Natural killer cell (primary cell): ENCODE data around the gene LIX1L. TPM values are rescaled to one million over a fixed set of nuclear protein-coding genes. Genes with fewer than 3 reads are reported as not detected.

ENCODE experiments used
- ATAC-seq, 3 donors: fragments of 150-1000 bp in 2 of 3; fragments of 200-7000 bp in 1 of 3; cut with Tn5 transposase; 1 replicate in 1 of 3; 2 replicates in 2 of 3; pipeline ENCODE4 v1.10.0; 2021; ENCODE audit warnings: mild to moderate bottlenecking in 2 of 3, moderate library complexity in 2 of 3
- DNase-seq, 2 donors: peaks; one replicate each; pipeline versions ENCODE4 v3.0.0 to v3.0.0-alpha.2; 2013 to 2021; ENCODE audit warnings: mixed read lengths in 1 of 2
- H3K27ac ChIP-seq: one replicate; pipeline ENCODE4 v1.5.1; 2013; ENCODE audit warnings: mild to moderate bottlenecking, low read length
- H3K27me3 ChIP-seq: one replicate; pipeline ENCODE4 v1.6.1; 2013; ENCODE audit warnings: low read length; ENCODE audit not compliant: control insufficient read depth, insufficient read depth
- H3K36me3 ChIP-seq: one replicate; pipeline ENCODE4 v1.6.1; 2013; ENCODE audit warnings: low read length; ENCODE audit not compliant: control insufficient read depth, insufficient read depth
- H3K4me1 ChIP-seq: one replicate; pipeline ENCODE4 v1.6.1; 2013; ENCODE audit warnings: low read length; ENCODE audit not compliant: control insufficient read depth, insufficient read depth
- H3K4me3 ChIP-seq: one replicate; pipeline ENCODE4 v1.5.1; 2013; ENCODE audit warnings: low read length
- H3K9me3 ChIP-seq: one replicate; pipeline ENCODE4 v1.6.1; 2013; ENCODE audit warnings: low read length; ENCODE audit not compliant: control insufficient read depth, insufficient read depth
- H3K27ac Mint-ChIP-seq, 2 donors: one replicate each; pipeline ENCODE4 v1.8.0; 2022; ENCODE audit warnings: mild to moderate bottlenecking in 2 of 2, mixed read lengths in 2 of 2, moderate library complexity in 1 of 2
- H3K27me3 Mint-ChIP-seq, 2 donors: one replicate each; pipeline ENCODE4 v1.8.0; 2022; ENCODE audit warnings: low read depth in 2 of 2, mixed read lengths in 2 of 2
- H3K36me3 Mint-ChIP-seq: one replicate; pipeline ENCODE4 v1.8.0; 2022; ENCODE audit warnings: mixed read lengths
- H3K4me1 Mint-ChIP-seq, 2 donors: one replicate each; pipeline ENCODE4 v1.8.0; 2022; ENCODE audit warnings: mixed read lengths in 2 of 2
- H3K4me3 Mint-ChIP-seq: one replicate; pipeline ENCODE4 v1.8.0; 2022; ENCODE audit warnings: mild to moderate bottlenecking, moderate library complexity, mixed read lengths
- H3K9me3 Mint-ChIP-seq, 2 donors: one replicate each; pipeline ENCODE4 v1.8.0; 2022; ENCODE audit warnings: mixed read lengths in 2 of 2
- WGBS: methylation state at CpG from one replicate; pipeline ENCODE4 v1.1.7; 2013; ENCODE audit warnings: missing lambda C conversion rate; ENCODE audit not compliant: insufficient coverage; 5-methylcytosine and 5-hydroxymethylcytosine counted together
- intact Hi-C: fragments of 100-400 bp; cut with micrococcal nuclease; formaldehyde crosslinking; loops from one replicate; pipeline ENCODE4 v1.14.2; 2022
- total RNA-seq, 4 donors: library from RNA; stranded (reverse); fragments of 120-200 nt in 1 of 4; gene quantifications; one replicate each; pipeline versions ENCODE4 v1.2.3 to v1.2.4, GENCODE V29; 2013 to 2022
- TF ChIP-seq, protein P1 (sequence below): fragments of 200-600 bp; IDR thresholded peaks from one replicate; pipeline ENCODE4 v1.8.0; 2022; ENCODE audit warnings: antibody characterized with exemption

The LIX1L gene
- total RNA-seq, 3 donors from 2014 or later (not counting 1 experiment from before 2014, with no cell fraction given), result 33.4 to 41.3 (median 38.2) TPM

DNA sequence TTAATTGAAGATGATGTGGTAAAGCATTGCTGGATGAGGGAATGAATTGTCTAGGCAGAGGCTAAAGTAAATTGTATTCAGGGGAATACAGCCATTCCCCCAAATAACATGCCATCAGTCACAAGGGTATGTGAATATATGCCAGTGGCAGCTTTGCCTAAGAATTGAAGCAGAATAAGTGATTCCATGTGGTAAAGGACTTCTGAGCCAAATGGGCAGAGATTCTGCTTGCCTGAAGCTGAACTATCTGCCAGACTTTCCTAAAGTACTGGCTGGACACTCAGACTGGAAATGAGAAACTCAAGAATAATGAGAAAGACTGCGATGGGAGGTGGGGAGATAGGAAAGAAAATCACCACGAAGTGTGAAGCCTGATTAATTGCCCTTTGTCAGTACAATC is 2.4 kb downstream of the LIX1L start:
- no peak for ATAC-seq
- H3K4me3 Mint-ChIP-seq, result peak overlapping the region; percentile 60
- WGBS, result 57% methylated on average over 2 of the region's 2 CpGs
- no peaks in the 10 kb centered on the region for H3K36me3 Mint-ChIP-seq
- Histone ChIP-seq H3K27ac (no peak overlapping the region), H3K27me3 (no peaks in the 10 kb centered on the region), H3K4me3 (no peak overlapping the region), H3K4me1 (peaks cover 31% of the 10 kb centered on the region), H3K9me3 (no peaks in the 10 kb centered on the region), H3K36me3 (peaks cover 5% of the 10 kb centered on the region)
- TF ChIP-seq, protein P1, sequence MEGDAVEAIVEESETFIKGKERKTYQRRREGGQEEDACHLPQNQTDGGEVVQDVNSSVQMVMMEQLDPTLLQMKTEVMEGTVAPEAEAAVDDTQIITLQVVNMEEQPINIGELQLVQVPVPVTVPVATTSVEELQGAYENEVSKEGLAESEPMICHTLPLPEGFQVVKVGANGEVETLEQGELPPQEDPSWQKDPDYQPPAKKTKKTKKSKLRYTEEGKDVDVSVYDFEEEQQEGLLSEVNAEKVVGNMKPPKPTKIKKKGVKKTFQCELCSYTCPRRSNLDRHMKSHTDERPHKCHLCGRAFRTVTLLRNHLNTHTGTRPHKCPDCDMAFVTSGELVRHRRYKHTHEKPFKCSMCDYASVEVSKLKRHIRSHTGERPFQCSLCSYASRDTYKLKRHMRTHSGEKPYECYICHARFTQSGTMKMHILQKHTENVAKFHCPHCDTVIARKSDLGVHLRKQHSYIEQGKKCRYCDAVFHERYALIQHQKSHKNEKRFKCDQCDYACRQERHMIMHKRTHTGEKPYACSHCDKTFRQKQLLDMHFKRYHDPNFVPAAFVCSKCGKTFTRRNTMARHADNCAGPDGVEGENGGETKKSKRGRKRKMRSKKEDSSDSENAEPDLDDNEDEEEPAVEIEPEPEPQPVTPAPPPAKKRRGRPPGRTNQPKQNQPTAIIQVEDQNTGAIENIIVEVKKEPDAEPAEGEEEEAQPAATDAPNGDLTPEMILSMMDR, result no peak
- no peak for DNase-seq
- no peaks in the 10 kb centered on the region for H3K9me3 Mint-ChIP-seq
- H3K27me3 Mint-ChIP-seq, result no peaks in the 10 kb centered on the region
- H3K27ac Mint-ChIP-seq, result peak overlapping the region; percentile 18 to 86
- peaks cover 68 to 80% of the 10 kb centered on the region in 2 donors for H3K4me1 Mint-ChIP-seq
- intact Hi-C loops, result no loop called here

DNA sequence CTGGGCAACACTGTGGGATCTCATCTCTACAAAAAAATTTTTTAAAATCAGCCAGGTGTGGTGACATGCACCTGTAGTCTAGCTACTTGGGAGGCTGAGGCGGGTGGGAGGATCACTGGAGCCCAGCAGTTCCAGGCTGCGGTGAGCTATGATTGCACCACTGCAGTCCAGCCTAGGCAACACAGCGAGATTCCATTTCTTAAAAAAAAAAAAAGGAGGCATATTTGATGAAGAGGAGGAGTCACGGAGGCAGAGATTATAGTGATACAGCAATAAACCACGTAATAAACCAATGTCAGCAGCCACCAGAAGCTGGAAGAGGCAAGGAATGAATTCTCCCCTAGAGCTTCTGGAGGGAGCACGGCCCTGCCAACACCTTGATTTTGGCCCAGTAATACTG is 4.0 kb downstream of the LIX1L start:
- H3K27me3 Mint-ChIP-seq, result no peaks in the 10 kb centered on the region
- Histone ChIP-seq H3K4me1 (peaks cover 20% of the 10 kb centered on the region), H3K4me3 (no peak overlapping the region), H3K9me3 (no peaks in the 10 kb centered on the region), H3K36me3 (peaks cover 5% of the 10 kb centered on the region), H3K27ac (no peak overlapping the region), H3K27me3 (no peaks in the 10 kb centered on the region)
- TF ChIP-seq, protein P1, result no peak
- 97% methylated on average over 6 of the region's 6 CpGs for WGBS
- peaks cover 60 to 84% of the 10 kb centered on the region in 2 donors for H3K4me1 Mint-ChIP-seq
- H3K27ac Mint-ChIP-seq, result no peak overlapping the region
- no peak for DNase-seq
- no peak for ATAC-seq
- intact Hi-C loops, result no loop called here
- no peaks in the 10 kb centered on the region for H3K36me3 Mint-ChIP-seq
- no peaks in the 10 kb centered on the region for H3K9me3 Mint-ChIP-seq
- H3K4me3 Mint-ChIP-seq, result no peak overlapping the region

DNA sequence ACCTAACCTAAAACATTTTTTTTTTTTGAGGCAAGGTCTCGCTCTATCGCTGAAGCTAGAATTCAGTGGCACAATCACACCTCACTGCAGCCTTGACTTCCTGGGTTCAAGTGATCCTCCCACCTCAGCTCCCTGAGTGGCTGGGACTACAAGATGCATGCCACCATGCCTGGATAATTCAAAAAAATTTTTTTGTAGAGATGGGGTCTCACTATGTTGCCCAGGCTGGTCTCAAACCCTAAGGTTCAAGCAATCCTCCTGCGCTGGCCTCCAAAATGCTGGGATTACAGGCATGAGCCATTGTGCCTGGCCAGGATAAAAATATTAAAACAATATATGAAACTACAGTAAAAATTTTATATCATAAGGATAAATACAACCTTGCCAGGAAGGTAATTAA is 4.9 kb downstream of the LIX1L start:
- no peak for ATAC-seq
- Mint-ChIP-seq H3K9me3 (no peaks in the 10 kb centered on the region), H3K27me3 (no peaks in the 10 kb centered on the region), H3K4me3 (no peak overlapping the region), H3K36me3 (no peaks in the 10 kb centered on the region), H3K27ac (no peak overlapping the region), H3K4me1 (peaks cover 52 to 82% of the 10 kb centered on the region in 2 donors)
- H3K9me3 ChIP-seq, result no peaks in the 10 kb centered on the region
- intact Hi-C loops, result no loop called here
- DNase-seq, result no peak
- H3K27me3 ChIP-seq, result no peaks in the 10 kb centered on the region
- peaks cover 16% of the 10 kb centered on the region for H3K4me1 ChIP-seq
- H3K27ac ChIP-seq, result no peak overlapping the region
- 100% methylated on average over 3 of the region's 3 CpGs for WGBS
- H3K36me3 ChIP-seq, result peaks cover 5% of the 10 kb centered on the region
- no peak overlapping the region for H3K4me3 ChIP-seq
- TF ChIP-seq, protein P1, result no peak

DNA sequence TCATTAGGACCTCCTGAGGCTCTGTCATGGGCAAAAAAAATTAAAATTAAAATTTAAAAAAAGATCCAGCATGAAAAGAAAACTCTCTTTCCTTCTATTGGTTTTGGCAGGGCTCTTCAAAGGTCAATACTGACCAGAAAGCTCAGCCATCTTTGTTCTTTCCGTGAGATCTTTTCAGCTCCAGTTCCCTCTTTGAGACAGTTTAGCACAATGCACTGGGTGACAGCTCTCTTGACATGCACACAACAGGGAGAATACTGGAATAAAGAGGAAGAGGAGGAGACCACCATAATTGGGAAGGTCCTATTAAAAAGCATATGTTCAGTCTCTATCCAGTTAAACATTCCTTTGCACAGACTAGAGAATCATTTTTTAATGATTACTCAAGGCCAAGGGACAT is 6.3 kb downstream of the LIX1L start:
- H3K36me3 Mint-ChIP-seq, result no peaks in the 10 kb centered on the region
- H3K4me1 Mint-ChIP-seq, result peaks cover 42 to 72% of the 10 kb centered on the region in 2 donors
- peaks cover 10% of the 10 kb centered on the region for H3K36me3 ChIP-seq
- no peak overlapping the region for H3K4me3 ChIP-seq
- ATAC-seq, result no peak
- WGBS, result 100% methylated on average over 1 of the region's 1 CpG
- H3K4me1 ChIP-seq, result peaks cover 12% of the 10 kb centered on the region
- intact Hi-C loops, result no loop called here
- H3K4me3 Mint-ChIP-seq, result no peak overlapping the region
- no peaks in the 10 kb centered on the region for H3K27me3 ChIP-seq
- H3K27ac Mint-ChIP-seq, result no peak overlapping the region
- H3K27me3 Mint-ChIP-seq, result no peaks in the 10 kb centered on the region
- no peaks in the 10 kb centered on the region for H3K9me3 ChIP-seq
- no peaks in the 10 kb centered on the region for H3K9me3 Mint-ChIP-seq
- DNase-seq, result no peak
- TF ChIP-seq, protein P1, result no peak
- H3K27ac ChIP-seq, result no peak overlapping the region
